Psoas muscle (tissue), 8 donors: Measurements from ENCODE around the gene GREB1L. TPM values are rescaled to one million over a fixed set of nuclear protein-coding genes. Genes with fewer than 3 reads are reported as not detected.

Experiments used
- ATAC-seq, 4 donors: fragments of 200-7000 bp; cut with Tn5 transposase; one replicate each; pipeline ENCODE4 v1.9.1; 2020; ENCODE audit warnings: moderate library complexity in 3 of 4, mild to moderate bottlenecking in 2 of 4
- DNase-seq, 2 donors: peaks; one replicate each; pipeline ENCODE4 v3.0.0-alpha.2; 2020
- H3K27ac ChIP-seq: fragments of 200-600 bp; one replicate; pipeline ENCODE4 v1.8.0; 2022
- H3K27me3 ChIP-seq, 3 donors: fragments of 200-600 bp in 1 of 3; one replicate each; pipeline versions ENCODE4 v1.6.1 to v1.8.0; 2013 to 2022; ENCODE audit warnings: low read length in 2 of 3, mild to moderate bottlenecking in 2 of 3, moderate library complexity in 1 of 3; ENCODE audit not compliant: insufficient read depth in 3 of 3
- H3K36me3 ChIP-seq, 2 donors: fragments of 200-600 bp in 1 of 2; one replicate each; pipeline versions ENCODE4 v1.6.1 to v1.8.0; 2013 to 2022; ENCODE audit warnings: low read depth in 1 of 2, mild to moderate bottlenecking in 1 of 2, moderate library complexity in 1 of 2; ENCODE audit not compliant: insufficient read depth in 1 of 2
- H3K4me1 ChIP-seq: fragments of 200-600 bp; one replicate; pipeline ENCODE4 v1.8.0; 2022
- H3K4me3 ChIP-seq: fragments of 200-600 bp; one replicate; pipeline ENCODE4 v1.8.0; 2022; ENCODE audit warnings: mild to moderate bottlenecking
- H3K9me3 ChIP-seq: fragments of 200-600 bp; one replicate; pipeline ENCODE4 v1.8.0; 2022
- WGBS, 3 donors: extraction: QIAGEN DNeasy Blood & Tissue Kit; methylation state at CpG; one replicate each; pipeline versions ENCODE4 v1.1.6 to v1.1.7; 2013; 5-methylcytosine and 5-hydroxymethylcytosine counted together
- intact Hi-C, 2 donors: fragments of 100-400 bp; cut with DNase I; formaldehyde crosslinking; loops; one replicate each; pipeline versions ENCODE4 v1.11.0 to v1.14.2; 2022
- polyA plus RNA-seq, 3 donors: library from polyadenylated mRNA; stranded (reverse); fragments of 200-250 nt; gene quantifications; one replicate each; pipeline ENCODE4 v1.2.3, GENCODE V29; 2013
- total RNA-seq, 4 donors: library from RNA; stranded (reverse); fragmentation: NEBNext Ultra II Directional in 2 of 4; extraction: Animal tissue kit (Norgen Biotek cat#: 25700) in 2 of 4; gene quantifications; one replicate each; pipeline versions ENCODE4 v1.2.1 to v1.2.4, GENCODE V29; 2021 to 2023
- TF ChIP-seq, protein P1 (sequence below): fragments of 200-600 bp; IDR thresholded peaks from one replicate; pipeline ENCODE4 v1.8.0; 2022; ENCODE audit warnings: antibody characterized with exemption
- donor health status: healthy with polysubstance abuse.
- donor health status: DM: no; HTN: no; CAD: no; lungs with moderate emphysema.
- donor health status: Bipolar disorder and iron deficiency.
- donor health status: healthy.
- donor health status: DM: yes; HTN: yes; CAD: no.
- donor health status: DM: no; HTN: no; CAD: no.
- donor health status: DM: no; HTN: no; CAD: no.
- donor health status: DM: yes; HTN: yes; CAD: no.

Gene GREB1L
- total and polyA plus RNA-seq, 7 donors = 0.59 to 11.3 (median 8.9) TPM

DNA sequence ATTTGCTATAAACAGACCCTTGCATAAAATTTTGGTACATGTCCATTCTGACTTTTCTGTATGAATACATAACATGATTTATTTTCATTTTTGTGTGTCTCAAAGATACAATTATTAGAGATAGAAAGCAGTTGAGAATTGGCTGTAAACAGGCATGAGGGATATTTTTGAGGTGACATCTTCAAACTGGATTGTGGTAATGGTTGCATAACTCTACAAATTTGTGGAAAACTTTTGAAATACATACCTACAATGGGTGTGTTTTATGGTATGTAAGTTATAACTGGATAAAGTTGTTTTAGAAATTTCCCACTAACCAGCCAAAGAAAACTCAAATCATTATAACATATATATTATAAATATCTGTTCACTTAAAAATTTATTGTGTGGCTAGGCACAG lies 39.6 kb downstream of the GREB1L start:
- ATAC-seq = no peak
- no peak for DNase-seq
- Histone ChIP-seq H3K27me3 (no peaks in the 10 kb centered on the region), H3K4me1 (no peaks in the 10 kb centered on the region), H3K27ac (no peak overlapping the region), H3K9me3 (no peaks in the 10 kb centered on the region), H3K4me3 (no peak overlapping the region), H3K36me3 (no peaks in the 10 kb centered on the region)
- intact Hi-C loops = no loop called here
- TF ChIP-seq, protein P1, sequence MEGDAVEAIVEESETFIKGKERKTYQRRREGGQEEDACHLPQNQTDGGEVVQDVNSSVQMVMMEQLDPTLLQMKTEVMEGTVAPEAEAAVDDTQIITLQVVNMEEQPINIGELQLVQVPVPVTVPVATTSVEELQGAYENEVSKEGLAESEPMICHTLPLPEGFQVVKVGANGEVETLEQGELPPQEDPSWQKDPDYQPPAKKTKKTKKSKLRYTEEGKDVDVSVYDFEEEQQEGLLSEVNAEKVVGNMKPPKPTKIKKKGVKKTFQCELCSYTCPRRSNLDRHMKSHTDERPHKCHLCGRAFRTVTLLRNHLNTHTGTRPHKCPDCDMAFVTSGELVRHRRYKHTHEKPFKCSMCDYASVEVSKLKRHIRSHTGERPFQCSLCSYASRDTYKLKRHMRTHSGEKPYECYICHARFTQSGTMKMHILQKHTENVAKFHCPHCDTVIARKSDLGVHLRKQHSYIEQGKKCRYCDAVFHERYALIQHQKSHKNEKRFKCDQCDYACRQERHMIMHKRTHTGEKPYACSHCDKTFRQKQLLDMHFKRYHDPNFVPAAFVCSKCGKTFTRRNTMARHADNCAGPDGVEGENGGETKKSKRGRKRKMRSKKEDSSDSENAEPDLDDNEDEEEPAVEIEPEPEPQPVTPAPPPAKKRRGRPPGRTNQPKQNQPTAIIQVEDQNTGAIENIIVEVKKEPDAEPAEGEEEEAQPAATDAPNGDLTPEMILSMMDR = no peak

DNA sequence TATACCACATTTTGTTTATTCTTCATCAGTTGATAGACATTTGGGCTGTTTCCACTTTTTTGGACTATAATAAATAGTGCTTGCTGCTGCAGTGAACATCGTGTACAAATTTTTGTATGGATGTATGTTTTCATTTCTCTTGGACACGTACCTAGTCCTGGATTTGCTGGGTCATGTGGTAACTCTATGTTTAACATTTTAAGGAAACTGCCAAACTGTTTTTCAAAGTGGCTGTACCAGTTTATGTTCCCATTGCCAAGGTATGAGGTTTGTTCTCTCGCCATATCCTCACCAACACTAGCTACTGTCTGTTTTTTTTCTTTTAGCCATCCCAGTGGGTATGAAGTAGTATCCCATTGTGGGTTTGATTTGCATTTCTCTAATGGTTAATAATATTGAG lies 42.5 kb downstream of the GREB1L start:
- no peaks in the 10 kb centered on the region for H3K27me3 ChIP-seq
- TF ChIP-seq, protein P1 = no peak
- no peak overlapping the region for H3K27ac ChIP-seq
- 78 to 88% (median 86%) methylated on average over 3 of the region's 3 CpGs for WGBS, 3 donors
- ATAC-seq (no peak), DNase-seq (no peak)
- H3K4me1 ChIP-seq = no peaks in the 10 kb centered on the region
- intact Hi-C loops = no loop called here
- no peak overlapping the region for H3K4me3 ChIP-seq
- no peaks in the 10 kb centered on the region for H3K9me3 ChIP-seq
- no peaks in the 10 kb centered on the region for H3K36me3 ChIP-seq

DNA sequence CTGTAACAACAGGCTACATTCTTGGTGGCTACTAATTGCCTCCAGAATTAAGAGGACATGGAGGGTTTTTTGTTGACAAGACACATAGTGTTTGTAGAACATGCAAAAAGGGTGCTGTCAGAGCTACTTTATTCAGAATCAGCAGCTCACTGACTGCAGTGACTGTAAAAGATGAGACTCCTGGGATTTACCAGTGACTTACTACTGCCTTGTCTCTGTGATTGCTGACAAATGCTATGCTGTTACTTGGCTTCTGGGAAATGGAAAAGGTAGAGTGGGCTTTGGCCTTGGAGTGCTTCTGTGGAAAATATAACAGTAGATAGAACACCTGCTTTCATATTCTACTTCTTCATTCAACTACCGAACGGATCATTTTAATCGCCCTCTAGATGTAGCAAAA lies 47.8 kb downstream of the GREB1L start:
- no peaks in the 10 kb centered on the region for H3K4me1 ChIP-seq
- TF ChIP-seq, protein P1 = no peak
- WGBS, 3 donors = 88 to 96% (median 94%) methylated on average over 3 of the region's 3 CpGs
- no peak for ATAC-seq
- no peak overlapping the region for H3K27ac ChIP-seq
- no peaks in the 10 kb centered on the region for H3K27me3 ChIP-seq
- no peak for DNase-seq
- H3K4me3 ChIP-seq = no peak overlapping the region
- no peaks in the 10 kb centered on the region for H3K9me3 ChIP-seq
- H3K36me3 ChIP-seq = no peaks in the 10 kb centered on the region
- intact Hi-C loops = loop anchor here in 1 of 2 donors (5.0 to 10.0 kb wide), 2 partner anchors 38 to 95 kb away; no protein-coding TSS in a partner anchor

DNA sequence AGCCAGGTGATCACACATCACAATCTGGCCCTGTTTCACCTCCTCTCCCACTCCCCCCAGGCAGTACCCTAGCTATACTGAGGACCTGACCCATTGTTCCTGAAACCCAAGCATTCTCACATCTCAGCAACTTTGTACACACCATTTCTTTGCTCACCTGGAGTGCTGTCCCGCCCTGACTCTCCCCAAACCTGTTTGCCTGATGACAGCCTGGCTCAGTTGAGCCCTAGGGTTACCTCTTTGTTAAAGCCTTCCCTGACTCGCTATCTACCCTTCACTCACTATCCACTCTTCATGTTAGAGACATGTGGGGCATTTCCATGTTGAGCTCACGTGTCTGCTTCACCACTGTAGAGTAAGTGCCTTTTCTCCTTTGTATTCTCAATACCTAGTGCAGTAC lies 49.1 kb downstream of the GREB1L start:
- Histone ChIP-seq H3K27ac (no peak overlapping the region), H3K9me3 (no peaks in the 10 kb centered on the region), H3K36me3 (no peaks in the 10 kb centered on the region), H3K27me3 (no peaks in the 10 kb centered on the region), H3K4me1 (no peaks in the 10 kb centered on the region), H3K4me3 (no peak overlapping the region)
- no peak for DNase-seq
- WGBS, 3 donors = 58 to 77% (median 73%) methylated on average over 3 of the region's 3 CpGs
- intact Hi-C loops = loop anchor here in 1 of 2 donors (5.0 to 10.0 kb wide), 2 partner anchors 39 to 94 kb away; no protein-coding TSS in a partner anchor
- TF ChIP-seq, protein P1 = no peak
- ATAC-seq = no peak

DNA sequence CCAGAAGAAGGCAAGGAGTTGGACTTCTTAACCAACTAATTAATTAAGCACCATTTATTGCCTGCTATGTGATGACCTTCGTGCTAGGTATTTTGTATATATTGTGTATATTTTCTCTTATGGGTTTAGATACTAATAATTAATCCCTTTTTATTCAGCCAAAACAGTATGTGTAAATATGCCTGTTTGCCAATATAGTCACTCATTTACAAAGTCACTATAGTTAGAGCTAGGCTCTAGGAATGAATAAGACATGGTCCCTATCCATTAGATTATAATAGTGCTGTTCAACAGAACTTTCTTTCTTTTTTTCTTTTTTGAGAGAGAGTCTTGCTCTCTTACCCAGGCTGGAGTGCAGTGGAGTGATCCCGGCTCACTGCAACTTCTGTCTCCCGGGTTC lies 51.4 kb downstream of the GREB1L start:
- Histone ChIP-seq H3K27me3 (peaks cover 0 to 3% (median 0%) of the 10 kb centered on the region in 3 donors), H3K36me3 (no peaks in the 10 kb centered on the region), H3K27ac (no peak overlapping the region), H3K9me3 (no peaks in the 10 kb centered on the region), H3K4me3 (no peak overlapping the region), H3K4me1 (no peaks in the 10 kb centered on the region)
- TF ChIP-seq, protein P1 = no peak
- 92 to 94% (median 94%) methylated on average over 3 of the region's 3 CpGs for WGBS, 3 donors
- intact Hi-C loops = loop anchor here in 1 of 2 donors (5.0 to 10.0 kb wide), 2 partner anchors 41 to 91 kb away; no protein-coding TSS in a partner anchor
- no peak for DNase-seq
- no peak for ATAC-seq
